HG02642 (cell line): ENCODE data around the gene DNAJC16.
A peak's percentile ranks its signal among the peaks of the same experiment; 100 is the strongest.
"Not testable (repeated sequence)": the region's sequence is repeated elsewhere in the genome, so short reads cannot be mapped to it uniquely, and the experiment has no call there.

Experiments
- ATAC-seq: cut with Tn5 transposase; IDR thresholded peaks from one replicate; pipeline ENCODE4 v1.9.1; 2021; ENCODE audit warnings: mild to moderate bottlenecking; ENCODE audit not compliant: unreplicated experiment, poor library complexity

Gene DNAJC16

GRCh38 chr1:15504436-15504835, 22.2 kb upstream of the DNAJC16 start:
- ATAC-seq, result no peak

- ATAC-seq, result no peak
These were observed 19.8 kb upstream of the DNAJC16 start for GRCh38 chr1:15506831-15507230.

- ATAC-seq, result no peak
These were observed 19.4 kb upstream of the DNAJC16 start for GRCh38 chr1:15507278-15507677.

DNA sequence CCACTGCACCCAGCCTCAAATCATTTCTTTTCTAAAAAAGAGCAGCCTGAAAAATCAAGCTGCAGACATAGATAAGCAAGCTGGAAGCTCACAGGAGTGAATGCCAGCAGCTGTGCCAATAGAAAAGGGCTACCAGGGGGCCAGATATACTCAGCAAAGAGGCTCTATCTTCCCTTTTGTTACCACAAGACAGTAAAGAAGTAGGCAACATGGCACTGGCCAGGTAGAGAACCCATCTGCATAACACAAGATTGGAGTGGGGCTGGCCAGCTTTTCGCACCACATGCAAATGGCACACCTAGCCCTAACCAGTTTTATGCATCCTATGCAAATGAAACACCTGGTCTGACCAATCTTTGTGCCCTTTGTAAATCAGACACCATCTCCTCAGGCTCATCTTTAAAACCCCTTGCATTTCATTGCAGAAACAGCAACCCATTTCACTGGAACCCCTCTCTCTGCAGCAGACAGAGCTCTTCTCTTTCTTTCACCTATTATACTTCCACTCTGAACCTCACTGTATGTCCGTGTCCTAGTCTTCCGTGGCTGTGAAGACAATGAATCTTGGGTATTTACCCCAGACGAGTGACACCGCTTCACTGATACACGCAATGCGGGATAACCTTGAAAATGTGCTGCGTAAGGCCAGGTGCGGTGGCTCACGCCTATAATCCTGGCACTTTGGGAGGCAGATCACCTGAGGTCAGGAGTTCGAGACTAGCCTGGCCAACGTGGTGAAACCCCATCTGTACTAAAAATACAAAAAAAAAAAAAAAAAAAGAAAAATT, 17.8 kb upstream of the DNAJC16 start:
- ATAC-seq, result no peak

DNA sequence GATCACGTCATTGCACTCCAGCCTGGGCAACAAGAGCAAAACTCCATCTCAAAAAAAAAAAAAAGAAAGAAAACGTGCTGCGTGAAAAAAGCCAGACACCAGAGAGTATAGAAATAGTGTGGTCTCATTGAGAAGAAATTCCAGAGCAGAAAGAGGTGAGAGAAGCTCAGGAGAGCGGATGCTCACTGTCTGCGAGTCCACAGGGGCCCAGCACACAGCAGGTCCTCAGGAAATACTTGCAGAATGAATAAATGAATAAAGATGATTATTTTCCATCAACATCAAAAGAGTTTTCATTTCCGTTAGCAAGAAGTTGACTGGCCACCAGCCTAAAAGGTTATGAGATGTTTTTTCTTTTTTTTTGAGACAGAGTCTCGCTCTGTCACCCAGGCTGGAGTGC, 17.1 kb upstream of the DNAJC16 start:
- ATAC-seq, result no peak

- no peak for ATAC-seq
These were observed 15.8 kb upstream of the DNAJC16 start for GRCh38 chr1:15510611-15511405.

DNA sequence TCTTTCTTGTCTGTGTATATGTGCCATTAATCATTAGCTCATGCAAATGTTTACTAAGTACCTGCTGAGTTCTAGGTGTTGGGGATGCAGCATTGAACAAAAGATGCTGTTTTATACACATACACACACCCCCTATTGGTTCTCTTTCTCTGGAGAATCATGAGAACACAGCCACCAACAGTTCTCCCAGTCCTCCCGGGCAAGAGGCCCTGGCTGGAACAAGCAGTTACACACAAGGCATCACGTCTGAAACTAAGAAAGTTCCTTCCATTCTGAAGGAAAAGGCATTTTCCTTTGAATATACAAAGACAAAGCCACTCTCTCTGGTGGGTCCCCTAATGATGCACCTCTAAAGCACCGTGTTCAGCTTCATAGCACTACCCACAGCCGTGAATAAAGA, 13.5 kb upstream of the DNAJC16 start:
- ATAC-seq, result no peak

DNA sequence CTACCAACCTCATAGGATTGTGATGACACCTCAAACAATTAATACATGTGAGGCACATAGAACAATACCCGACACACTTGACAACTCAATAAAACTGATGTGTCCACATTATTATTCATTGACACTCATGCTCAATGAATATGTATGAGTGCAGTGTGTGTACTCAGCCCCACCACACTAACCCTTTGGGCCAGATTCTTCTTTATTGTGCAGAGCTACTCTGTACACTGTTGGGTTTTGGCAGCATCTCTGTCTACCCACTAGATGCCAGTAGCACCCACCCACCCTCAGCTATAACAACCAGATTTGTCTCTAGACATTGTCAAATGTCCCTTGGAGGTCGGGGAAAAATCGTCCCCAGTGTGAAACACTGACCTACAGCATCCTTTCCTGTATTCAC, 12.7 kb upstream of the DNAJC16 start:
- ATAC-seq, result no peak

DNA sequence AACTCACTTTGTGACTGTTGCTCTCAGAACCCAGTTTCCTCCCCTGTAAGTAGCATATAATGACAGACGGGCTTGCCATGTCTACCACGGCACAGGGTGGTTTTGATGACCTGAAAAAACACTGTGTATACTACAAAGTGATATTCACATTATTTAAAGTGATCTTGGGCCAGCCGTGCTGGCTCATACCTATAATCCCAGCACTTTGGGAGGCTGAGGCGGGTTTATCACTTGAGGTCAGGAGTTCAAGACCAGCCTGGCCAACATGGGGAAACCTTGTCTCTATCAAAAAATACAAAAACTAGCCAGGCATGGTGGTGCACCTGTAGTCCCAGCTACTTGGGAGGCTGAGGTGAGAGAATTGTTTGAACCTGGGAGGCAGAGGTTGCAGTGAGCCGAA, 12.1 kb upstream of the DNAJC16 start:
- ATAC-seq, result not testable (repeated sequence)

GRCh38 chr1:15515022-15515663, 11.5 kb upstream of the DNAJC16 start:
- no peak for ATAC-seq

DNA sequence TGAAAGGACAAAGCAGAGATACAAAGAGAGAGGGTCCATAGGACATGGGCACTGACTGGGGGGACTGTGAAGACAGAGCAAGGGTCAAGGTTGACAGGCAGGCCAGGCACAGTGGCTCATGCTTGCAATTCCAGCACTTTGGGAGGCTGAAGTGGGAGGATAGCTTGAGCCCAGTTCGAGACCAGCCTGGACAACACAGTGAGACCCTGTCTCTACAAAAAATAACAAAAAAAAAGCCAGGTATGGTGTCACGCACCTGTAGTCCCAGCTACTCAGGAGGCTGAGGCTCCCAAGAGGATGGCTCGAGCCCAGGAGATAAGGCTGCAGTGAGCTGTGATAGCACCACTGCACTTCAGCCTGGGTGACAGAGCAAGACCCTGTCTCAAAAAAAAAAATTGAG, 7.0 kb upstream of the DNAJC16 start:
- no peak for ATAC-seq

DNA sequence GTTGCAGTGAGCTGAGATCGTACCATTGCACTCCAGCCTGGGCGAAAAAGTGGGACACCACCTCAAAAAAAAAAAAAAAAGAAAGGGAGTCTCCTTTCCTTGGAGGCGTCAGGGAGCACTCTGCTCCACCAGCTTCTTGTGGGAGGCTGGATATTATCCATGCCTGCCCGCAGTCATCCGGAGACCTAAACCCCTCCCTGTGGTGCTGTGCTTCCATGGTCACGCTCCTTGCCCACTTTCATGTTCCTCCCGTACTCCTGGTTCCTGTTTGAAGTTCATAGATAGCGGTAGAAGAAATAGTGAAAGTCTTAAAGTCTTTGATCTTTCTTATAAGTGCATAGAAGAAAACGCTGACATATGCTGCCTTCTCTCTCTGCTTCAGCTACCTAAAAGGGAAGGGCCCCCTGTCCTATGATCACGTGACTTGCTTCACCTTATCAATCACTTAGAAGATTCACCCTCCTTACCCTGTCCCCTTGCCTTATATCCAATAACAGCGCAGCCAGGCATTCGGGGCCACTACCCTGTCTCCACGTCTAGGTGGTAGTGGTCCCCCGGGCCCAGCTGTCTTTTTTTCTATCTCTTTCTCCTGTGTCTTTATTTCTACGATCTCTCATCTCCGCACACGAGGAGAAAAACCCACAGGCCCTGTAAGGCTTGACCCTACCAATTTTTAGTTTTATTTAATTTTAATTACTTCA, 5.3 kb upstream of the DNAJC16 start:
- ATAC-seq, result not testable (repeated sequence)

- no peak for ATAC-seq
These were observed 4.1 kb upstream of the DNAJC16 start for GRCh38 chr1:15522551-15522950.

DNA sequence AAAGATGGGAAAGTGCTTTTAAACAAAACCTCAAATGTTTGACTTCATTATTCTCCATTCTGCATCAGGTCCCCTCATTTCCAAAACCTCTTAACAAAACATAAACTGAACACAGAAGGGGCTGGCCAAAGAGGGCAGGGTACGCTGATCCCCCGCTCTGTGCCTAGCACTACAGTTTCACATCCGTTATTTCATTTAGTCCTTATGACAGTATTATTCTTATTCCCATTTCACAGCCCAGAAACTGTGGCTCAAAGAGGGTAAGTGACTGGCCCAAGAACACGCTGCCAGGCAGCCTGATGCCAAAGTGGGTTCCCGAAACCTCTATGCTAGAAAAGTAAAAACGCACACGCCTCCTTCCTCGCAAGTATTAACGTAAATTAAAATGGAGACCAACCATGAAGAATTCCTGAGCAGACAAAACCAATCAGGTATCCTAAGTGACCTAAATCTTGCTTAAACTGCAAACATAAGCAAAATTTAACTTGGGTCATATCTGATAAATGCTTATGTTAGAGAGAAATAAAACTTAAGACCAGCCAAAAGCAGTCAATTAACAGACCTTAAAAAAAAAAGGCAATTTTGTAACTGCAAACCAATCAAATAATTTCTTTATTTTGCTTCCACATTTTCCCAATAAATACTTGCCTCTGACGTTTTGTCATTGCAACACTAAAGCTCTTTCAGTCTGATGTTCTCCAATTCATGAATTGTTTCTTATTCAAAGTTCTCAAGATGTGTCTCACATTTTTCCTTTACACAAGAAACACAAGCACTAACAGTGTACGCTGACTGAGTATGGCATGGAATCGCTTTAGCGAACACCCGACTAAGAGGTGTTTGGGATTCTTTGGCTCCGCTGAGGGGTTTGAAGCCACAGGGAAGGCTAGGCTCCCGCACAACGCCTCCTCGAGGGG, 3.3 kb upstream of the DNAJC16 start:
- ATAC-seq, result no peak

- no peak for ATAC-seq
These were observed 2.7 kb upstream of the DNAJC16 start, which contains the start of gene CASP9 for GRCh38 chr1:15524021-15524282. TSS of gene CASP9 (minus strand) at chr1:15524215. CDS start at chr1:15524200, 15 bp downstream.

GRCh38 chr1:15524283-15525049, 2.2 kb upstream of the DNAJC16 start:
- peak; percentile 54 for ATAC-seq

DNA sequence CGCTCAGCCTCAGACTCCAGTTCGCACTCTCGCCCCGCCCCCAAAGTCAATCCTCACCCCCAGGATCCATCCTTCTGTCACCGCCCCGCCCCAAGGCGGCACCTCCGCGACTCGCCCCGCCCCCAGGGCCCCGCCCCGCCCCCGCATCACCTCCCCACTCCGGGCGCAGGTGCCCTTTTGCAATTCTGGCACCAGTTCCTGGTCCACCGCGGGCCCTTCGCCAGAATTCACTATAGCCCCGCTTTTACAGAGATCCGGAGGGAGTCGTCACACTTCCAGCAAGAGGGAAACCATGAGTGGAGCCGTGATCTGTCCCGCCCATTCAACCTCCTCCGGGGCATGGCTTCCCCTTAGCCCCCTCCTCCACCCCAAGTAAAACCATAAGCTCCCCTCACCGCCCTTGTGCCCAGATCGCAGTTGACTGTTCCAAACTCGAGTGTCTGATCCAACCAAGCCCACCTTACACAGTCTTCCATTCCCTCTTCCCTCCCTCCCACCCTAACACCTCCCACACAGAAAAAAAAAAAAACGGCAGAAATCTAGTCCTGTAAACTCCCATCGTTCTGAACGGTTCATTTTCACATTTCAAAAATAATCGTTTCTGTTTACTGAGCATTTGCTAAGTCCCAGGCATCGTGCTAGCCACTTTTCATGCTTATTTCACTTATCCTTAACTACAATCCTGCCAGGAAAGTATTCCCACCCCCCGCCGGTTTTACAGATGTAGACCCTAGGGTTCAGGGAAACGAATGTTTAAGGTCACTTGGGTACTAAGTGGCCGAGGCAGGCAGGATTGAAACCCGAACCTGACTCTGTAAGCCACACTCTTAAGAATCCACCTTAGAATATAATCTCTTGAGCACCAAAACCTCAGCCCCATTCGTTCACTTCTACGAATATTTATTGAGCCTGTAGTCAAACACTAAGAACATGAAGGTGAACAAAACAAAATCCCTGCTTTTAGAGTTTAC, 1.3 kb upstream of the DNAJC16 start:
- ATAC-seq, result peak; percentile 0

DNA sequence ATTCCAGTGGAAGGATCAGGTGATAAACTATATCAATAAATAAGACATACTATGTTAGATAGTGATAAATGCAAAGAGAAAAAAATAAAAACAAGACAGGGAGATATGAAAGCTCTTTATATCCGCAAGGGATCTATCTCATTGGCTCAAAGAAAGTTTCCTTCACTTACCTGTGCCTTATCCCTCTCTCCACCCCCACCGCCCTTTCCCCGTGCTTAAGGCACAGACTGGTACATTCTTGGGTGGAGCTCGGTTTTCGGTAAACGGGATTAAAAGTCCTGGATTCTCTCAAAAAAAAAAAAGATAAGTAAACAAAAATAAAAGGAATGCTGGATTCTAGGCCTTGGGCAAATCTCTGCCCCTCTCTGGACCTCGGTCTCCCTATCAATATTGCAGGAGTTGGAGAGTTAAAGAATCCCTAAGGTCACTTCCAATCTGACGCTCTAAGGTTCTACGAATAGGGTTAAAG, 593 bp upstream of the DNAJC16 start:
- no peak for ATAC-seq
